Measurements from ENCODE around the gene CXCL12. TPM values are rescaled to one million over a fixed set of nuclear protein-coding genes. Genes with fewer than 3 reads are reported as not detected.

The CXCL12 gene
- total RNA-seq, 4 donors from 2014 or later: 6.8 to 28.4 (median 13.7) TPM

DNA sequence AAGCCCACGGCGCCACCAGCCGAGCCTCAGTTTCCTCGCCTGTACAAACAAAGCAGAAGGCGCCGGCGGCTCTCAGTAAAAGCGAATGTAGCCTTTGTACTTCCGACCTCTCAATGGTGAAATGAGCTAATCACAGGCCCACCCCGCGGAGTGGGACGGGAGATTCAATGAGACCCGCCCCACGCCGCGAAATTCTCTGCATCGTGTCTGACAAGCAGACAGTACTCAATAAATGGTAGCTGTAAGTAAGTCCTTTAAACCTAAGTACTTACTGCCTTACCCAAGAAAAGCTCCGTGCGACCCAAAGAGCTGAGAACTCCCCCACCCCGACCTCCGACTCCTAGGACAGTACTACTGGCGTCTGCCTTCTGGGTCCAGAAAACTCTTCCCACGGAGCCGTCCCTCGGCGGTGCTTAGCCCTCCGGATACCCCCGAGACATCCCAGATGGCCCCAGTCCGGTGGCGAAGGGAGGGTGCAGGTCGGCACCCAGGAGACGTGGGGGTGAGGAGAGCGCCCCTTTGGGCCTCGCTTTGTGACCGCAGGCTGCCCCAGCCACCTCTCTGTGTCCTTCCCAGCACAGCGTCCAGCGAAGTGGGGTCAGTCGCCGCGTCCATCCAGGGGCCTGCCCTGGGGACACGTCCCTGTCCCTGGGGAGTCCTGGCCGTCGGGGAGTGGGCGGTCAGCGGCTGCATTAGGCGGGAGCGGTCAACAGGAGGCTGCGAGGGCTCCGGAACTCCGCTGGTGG, 972 bp upstream of the CXCL12 start:
- intact Hi-C loops (cut with DNase I): loop anchor here (5.0 kb wide), 1 partner anchor 714 kb away; no protein-coding TSS in a partner anchor
- Histone ChIP-seq H3K9me3 (no peaks in the 10 kb centered on the region), H3K4me3 (peak overlapping the region in 3 of 4 donors; percentile 52 to 67 (median 54)), H3K27me3 (peaks cover 7 to 69% (median 12%) of the 10 kb centered on the region in 4 donors), H3K27ac (peak overlapping the region in 2 of 4 donors; percentile 77 to 79), H3K4me1 (peaks cover 10 to 39% (median 15%) of the 10 kb centered on the region in 3 donors), H3K36me3 (no peaks in the 10 kb centered on the region)
- DNase-seq: no peak
- TF ChIP-seq POLR2A (IDR thresholded peaks at IDR 0.05) (no peak), CTCF (IDR thresholded peaks at IDR 0.05) (no peak)
- WGBS, 2 donors: 27 to 29% methylated on average over 15 to 28 of the region's 50 CpGs

DNA sequence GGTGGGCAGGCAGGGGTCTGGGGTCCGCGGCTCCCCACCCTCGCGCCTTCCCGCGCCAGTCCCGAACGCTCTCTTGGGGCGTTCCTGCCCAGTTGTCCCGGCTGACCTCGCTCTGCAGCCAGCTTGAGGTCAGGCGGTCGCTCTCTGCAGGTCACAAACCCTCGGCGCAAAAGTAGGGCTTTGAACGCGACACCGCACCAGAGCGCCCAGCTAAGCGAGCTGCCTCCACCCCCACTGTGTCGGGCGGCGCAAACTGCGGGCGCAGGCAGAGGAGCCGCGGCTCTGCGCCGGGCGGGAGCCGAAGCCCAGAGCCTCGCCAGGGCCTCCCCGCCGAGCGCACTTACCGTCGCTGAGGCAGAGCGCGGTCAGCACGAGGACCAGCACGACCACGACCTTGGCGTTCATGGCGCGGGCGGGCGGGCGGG, 284 bp downstream of the CXCL12 start:
- peak overlapping the region; percentile 30 to 79 (median 64) for H3K27ac ChIP-seq
- intact Hi-C loops (cut with DNase I): loop anchor here (5.0 kb wide), 1 partner anchor 712 kb away; no protein-coding TSS in a partner anchor
- H3K9me3 ChIP-seq: no peaks in the 10 kb centered on the region
- no peak for TF ChIP-seq CTCF (IDR thresholded peaks at IDR 0.05)
- TF ChIP-seq POLR2A (IDR thresholded peaks at IDR 0.05): no peak
- H3K36me3 ChIP-seq: no peaks in the 10 kb centered on the region
- peaks cover 7 to 63% (median 12%) of the 10 kb centered on the region in 4 donors for H3K27me3 ChIP-seq
- DNase-seq: no peak
- H3K4me3 ChIP-seq: peak overlapping the region; percentile 34 to 67 (median 53)
- WGBS, 2 donors: 0% methylated on average over 3 of the region's 48 CpGs; no CpG with 5 or more reads in 1 of the 2 donors
- peaks cover 10 to 39% (median 15%) of the 10 kb centered on the region in 3 donors for H3K4me1 ChIP-seq

DNA sequence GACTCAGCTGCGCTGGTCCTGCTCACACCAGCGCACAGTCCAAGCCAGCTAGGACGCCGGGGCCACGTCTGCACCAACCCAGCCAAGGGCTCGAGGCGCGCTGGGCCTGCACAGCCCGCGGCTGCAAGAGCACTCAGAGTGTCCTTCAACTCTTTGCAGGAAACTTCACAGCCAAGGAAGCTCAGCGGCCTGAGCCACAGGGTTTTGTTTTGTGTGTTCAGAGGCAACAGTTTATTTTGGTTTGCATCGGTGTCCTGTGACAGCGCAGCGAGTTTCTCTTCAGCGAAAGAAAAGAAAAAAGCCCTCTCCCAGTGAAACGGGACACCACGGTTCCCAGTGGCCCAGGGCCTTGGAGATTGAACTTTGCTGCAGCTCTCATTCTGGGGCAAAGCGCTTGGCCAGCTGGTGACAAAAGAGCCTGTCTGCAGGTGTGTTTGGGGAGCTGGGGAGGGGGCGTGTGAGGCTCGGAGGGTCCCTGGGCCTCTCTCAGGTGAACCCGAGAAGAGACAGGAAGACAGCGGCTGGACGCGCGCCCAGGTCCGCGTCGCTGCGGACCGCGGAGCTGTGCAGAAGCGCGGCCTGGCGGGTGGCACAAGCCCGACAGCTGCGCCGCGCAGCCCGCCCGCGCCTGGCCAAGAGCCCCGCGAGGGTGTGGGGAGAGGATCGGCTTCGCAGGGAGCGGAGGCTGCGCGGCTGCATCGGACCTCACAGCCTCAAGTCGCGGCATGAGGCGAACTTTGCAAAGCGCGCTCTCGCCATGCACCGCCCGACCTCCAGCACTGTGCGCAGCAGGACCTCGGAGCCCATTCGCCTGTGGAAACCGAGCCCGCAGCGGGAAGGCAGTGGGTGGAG, 922 bp downstream of the CXCL12 start:
- Histone ChIP-seq H3K36me3 (peaks cover 0 to under 1% (median 0%) of the 10 kb centered on the region in 3 donors), H3K27me3 (peaks cover 7 to 63% (median 12%) of the 10 kb centered on the region in 4 donors), H3K4me1 (peaks cover 10 to 39% (median 15%) of the 10 kb centered on the region in 3 donors), H3K27ac (peak overlapping the region; percentile 30 to 79 (median 64)), H3K4me3 (peak overlapping the region; percentile 34 to 67 (median 53)), H3K9me3 (no peaks in the 10 kb centered on the region)
- intact Hi-C loops (cut with DNase I): no loop called here
- TF ChIP-seq POLR2A (IDR thresholded peaks at IDR 0.05) (no peak), CTCF (IDR thresholded peaks at IDR 0.05) (no peak)
- WGBS, 2 donors: 3 to 7% methylated on average over 6 to 9 of the region's 63 CpGs
- DNase-seq: no peak

DNA sequence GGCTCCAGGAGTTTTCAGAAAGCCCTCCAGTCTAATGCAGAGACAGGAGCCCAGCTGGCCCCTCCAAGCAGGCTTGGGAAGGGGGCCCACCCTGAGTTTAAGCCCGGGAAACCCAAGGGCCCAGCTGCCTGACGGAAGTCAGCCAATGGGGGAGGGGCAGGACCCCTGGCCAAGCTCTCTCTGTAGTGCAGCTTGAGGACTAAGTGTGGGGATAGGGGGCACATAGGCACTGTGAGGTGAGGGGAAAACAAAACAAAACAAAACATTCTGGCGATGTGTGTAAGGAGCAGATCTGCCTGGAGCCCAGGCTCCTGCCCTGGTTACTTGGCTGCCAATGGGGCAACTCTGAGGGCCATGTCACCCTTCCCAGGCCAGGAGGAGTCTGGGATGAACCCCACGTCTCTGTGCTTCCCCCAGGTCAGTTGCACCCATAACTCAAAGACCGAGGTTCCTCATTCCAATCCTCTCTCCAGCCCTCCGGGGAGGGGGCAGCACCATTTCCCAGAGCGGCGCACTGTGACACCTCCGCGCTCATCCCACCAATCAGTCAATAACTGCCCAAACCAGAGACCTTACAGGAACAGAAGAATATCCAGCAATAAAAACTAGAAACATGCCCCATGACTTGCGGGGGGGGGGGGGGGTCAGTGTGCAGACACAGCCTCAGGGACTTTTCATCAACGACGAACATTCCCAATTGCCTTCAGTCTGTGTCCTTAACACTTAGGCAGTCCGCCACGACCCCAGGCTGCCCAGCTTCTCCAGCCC, 1.7 kb downstream of the CXCL12 start:
- peaks cover 10 to 39% (median 15%) of the 10 kb centered on the region in 3 donors for H3K4me1 ChIP-seq
- H3K27ac ChIP-seq: peak overlapping the region in 3 of 4 donors; percentile 35 to 79 (median 48)
- DNase-seq: no peak
- WGBS, 2 donors: 27 to 41% methylated on average over 8 to 14 of the region's 15 CpGs
- peak overlapping the region in 3 of 4 donors; percentile 52 to 67 (median 54) for H3K4me3 ChIP-seq
- intact Hi-C loops (cut with DNase I): no loop called here
- TF ChIP-seq CTCF (IDR thresholded peaks at IDR 0.05) (no peak), POLR2A (IDR thresholded peaks at IDR 0.05) (no peak)
- H3K27me3 ChIP-seq: peaks cover 7 to 63% (median 12%) of the 10 kb centered on the region in 4 donors
- no peaks in the 10 kb centered on the region for H3K9me3 ChIP-seq
- H3K36me3 ChIP-seq: peaks cover 0 to 6% (median 0%) of the 10 kb centered on the region in 3 donors

All from esophagus squamous epithelium (tissue), 5 donors.